ENCODE data around the gene SNTB2.

The SNTB2 gene

GRCh38 chr16:69338557-69339288 lies 151.8 kb downstream of the SNTB2 start:
- Histone ChIP-seq H3K4me1 (ENCODE audit: control insufficient read depth in 1 of 2, insufficient read depth in 2 of 2, low read length in 2 of 2) (peaks cover 6 to 12% of the 10 kb centered on the region in 2 experiments), H3K4me2 (ENCODE audit: low read length) (peak overlapping the region; percentile 86), H2BK5ac (ENCODE audit: low read depth, low read length, poor library complexity) (no peak overlapping the region), H3K9ac (ENCODE audit: low read length) (peak overlapping the region; percentile 96), H3K27me3 (ENCODE audit: insufficient read depth, low read length) (no peaks in the 10 kb centered on the region), H4K91ac (ENCODE audit: low read depth, low read length) (peak overlapping the region; percentile 88), H3K79me2 (ENCODE audit: control insufficient read depth, insufficient read depth, low read length, poor library complexity) (peaks cover 16% of the 10 kb centered on the region), H2AK5ac (ENCODE audit: low read length) (no peak overlapping the region), H3K23ac (ENCODE audit: low read length) (no peak overlapping the region), H3K18ac (ENCODE audit: low read length) (peak overlapping the region; percentile 78), H3K27ac (ENCODE audit: low read depth, low read length) (peak overlapping the region; percentile 65), H3K79me1 (ENCODE audit: low read length) (peaks cover 8% of the 10 kb centered on the region), H2AFZ (ENCODE audit: insufficient read depth, low read length, poor library complexity) (peak overlapping the region; percentile 89), H4K8ac (ENCODE audit: low read depth, low read length) (peak overlapping the region; percentile 97), H3K4ac (ENCODE audit: low read depth, low read length) (peak overlapping the region; percentile 85), H3K4me3 (ENCODE audit: low read depth, low read length) (peak overlapping the region; percentile 95), H2BK120ac (ENCODE audit: insufficient read depth, low read length, poor library complexity) (no peak overlapping the region), H3K9me3 (ENCODE audit: insufficient read depth, low read depth, low read length) (no peaks in the 10 kb centered on the region), H3K14ac (ENCODE audit: low read length) (peak overlapping the region; percentile 94), H2BK12ac (ENCODE audit: low read length) (no peak overlapping the region), H3K36me3 (ENCODE audit: control insufficient read depth in 1 of 2, insufficient read depth in 2 of 2, low read length in 2 of 2) (peaks cover 21 to 36% of the 10 kb centered on the region in 2 experiments), H4K12ac (ENCODE audit: low read depth, low read length) (peak overlapping the region; percentile 88)
- WGBS (ENCODE audit: extremely low coverage, insufficient coverage, insufficient read length): no CpG with 5 or more reads among the region's 46 CpGs
- peak in 1 of 2 donors; percentile 80 for DNase-seq

- Histone ChIP-seq H2BK5ac (ENCODE audit: low read depth, low read length, poor library complexity) (peak within 1 kb of the TSS; percentile 1), H3K23ac (ENCODE audit: low read length) (no peak within 1 kb of the TSS), H2BK120ac (ENCODE audit: insufficient read depth, low read length, poor library complexity) (peak within 1 kb of the TSS; percentile 49), H4K91ac (ENCODE audit: low read depth, low read length) (peak within 1 kb of the TSS; percentile 88), H3K9me3 (ENCODE audit: insufficient read depth, low read depth, low read length) (no peaks in the 10 kb centered on the region), H3K4me3 (ENCODE audit: low read depth, low read length) (peak within 1 kb of the TSS; percentile 98), H3K9ac (ENCODE audit: low read length) (peak within 1 kb of the TSS; percentile 96), H2AK5ac (ENCODE audit: low read length) (peak within 1 kb of the TSS; percentile 81), H3K36me3 (ENCODE audit: control insufficient read depth in 1 of 2, insufficient read depth in 2 of 2, low read length in 2 of 2) (peaks cover 14 to 28% of the 10 kb centered on the region in 2 experiments), H2AFZ (ENCODE audit: insufficient read depth, low read length, poor library complexity) (peak within 1 kb of the TSS; percentile 89), H3K4ac (ENCODE audit: low read depth, low read length) (peak within 1 kb of the TSS; percentile 85), H4K8ac (ENCODE audit: low read depth, low read length) (peak within 1 kb of the TSS; percentile 97), H3K4me2 (ENCODE audit: low read length) (peak within 1 kb of the TSS; percentile 88), H2BK12ac (ENCODE audit: low read length) (no peak within 1 kb of the TSS), H3K79me1 (ENCODE audit: low read length) (peaks cover 8% of the 10 kb centered on the region), H3K79me2 (ENCODE audit: control insufficient read depth, insufficient read depth, low read length, poor library complexity) (peaks cover 16% of the 10 kb centered on the region), H4K12ac (ENCODE audit: low read depth, low read length) (peak within 1 kb of the TSS; percentile 88), H3K14ac (ENCODE audit: low read length) (peak within 1 kb of the TSS; percentile 94), H3K4me1 (ENCODE audit: control insufficient read depth in 1 of 2, insufficient read depth in 2 of 2, low read length in 2 of 2) (peaks cover 6 to 12% of the 10 kb centered on the region in 2 experiments), H3K27me3 (ENCODE audit: insufficient read depth, low read length) (no peaks in the 10 kb centered on the region), H3K18ac (ENCODE audit: low read length) (peak within 1 kb of the TSS; percentile 78), H3K27ac (ENCODE audit: low read depth, low read length) (peak within 1 kb of the TSS; percentile 65)
- DNase-seq: peak; percentile 95 to 99
- no CpG with 5 or more reads among the region's 77 CpGs for WGBS (ENCODE audit: extremely low coverage, insufficient coverage, insufficient read length)
Measured at GRCh38 chr16:69339289-69340094, 152.5 kb downstream of the SNTB2 start, which contains the start of the genes COG8 and NIP7. COG8 (minus strand) TSS chr16:69339564; CDS start chr16:69339552, 12 bp downstream. NIP7 (plus strand) TSS chr16:69339772; CDS start chr16:69339830, 58 bp downstream.

- H4K12ac ChIP-seq (ENCODE audit: low read depth, low read length): peak overlapping the region; percentile 86
- H3K27ac ChIP-seq (ENCODE audit: low read depth, low read length): peak overlapping the region; percentile 60
- peaks cover 16% of the 10 kb centered on the region for H3K79me2 ChIP-seq (ENCODE audit: control insufficient read depth, insufficient read depth, low read length, poor library complexity)
- no peaks in the 10 kb centered on the region for H3K27me3 ChIP-seq (ENCODE audit: insufficient read depth, low read length)
- peak overlapping the region; percentile 4 for H3K18ac ChIP-seq (ENCODE audit: low read length)
- H3K4ac ChIP-seq (ENCODE audit: low read depth, low read length): peak overlapping the region; percentile 25
- peak overlapping the region; percentile 43 for H2BK120ac ChIP-seq (ENCODE audit: insufficient read depth, low read length, poor library complexity)
- peak overlapping the region; percentile 78 for H4K8ac ChIP-seq (ENCODE audit: low read depth, low read length)
- peaks cover 8 to 22% of the 10 kb centered on the region in 2 experiments for H3K36me3 ChIP-seq (ENCODE audit: control insufficient read depth in 1 of 2, insufficient read depth in 2 of 2, low read length in 2 of 2)
- H3K4me1 ChIP-seq (ENCODE audit: control insufficient read depth in 1 of 2, insufficient read depth in 2 of 2, low read length in 2 of 2): peaks cover 6 to 12% of the 10 kb centered on the region in 2 experiments
- H3K79me1 ChIP-seq (ENCODE audit: low read length): peaks cover 8% of the 10 kb centered on the region
- H4K91ac ChIP-seq (ENCODE audit: low read depth, low read length): peak overlapping the region; percentile 58
- peak overlapping the region; percentile 83 for H3K14ac ChIP-seq (ENCODE audit: low read length)
- peak overlapping the region; percentile 1 for H2BK5ac ChIP-seq (ENCODE audit: low read depth, low read length, poor library complexity)
- no peak overlapping the region for H2BK12ac ChIP-seq (ENCODE audit: low read length)
- peak overlapping the region; percentile 39 for H2AFZ ChIP-seq (ENCODE audit: insufficient read depth, low read length, poor library complexity)
- H3K4me2 ChIP-seq (ENCODE audit: low read length): peak overlapping the region; percentile 88
- peak overlapping the region; percentile 98 for H3K4me3 ChIP-seq (ENCODE audit: low read depth, low read length)
- peak overlapping the region; percentile 81 for H2AK5ac ChIP-seq (ENCODE audit: low read length)
- no peak overlapping the region for H3K23ac ChIP-seq (ENCODE audit: low read length)
- H3K9ac ChIP-seq (ENCODE audit: low read length): peak overlapping the region; percentile 95
- DNase-seq: no peak
- no peaks in the 10 kb centered on the region for H3K9me3 ChIP-seq (ENCODE audit: insufficient read depth, low read depth, low read length)
- no CpG with 5 or more reads among the region's 16 CpGs for WGBS (ENCODE audit: extremely low coverage, insufficient coverage, insufficient read length)
Measured at GRCh38 chr16:69340095-69340644, 153.2 kb downstream of the SNTB2 start.

GRCh38 chr16:69344171-69344570 lies 157.2 kb downstream of the SNTB2 start:
- Histone ChIP-seq H4K12ac (ENCODE audit: low read depth, low read length) (no peak overlapping the region), H3K27ac (ENCODE audit: low read depth, low read length) (no peak overlapping the region), H3K4me2 (ENCODE audit: low read length) (no peak overlapping the region)

More at GRCh38 chr16:69344171-69344570, 157.2 kb downstream of the SNTB2 start:
- peaks cover 3 to 12% of the 10 kb centered on the region in 2 experiments for H3K36me3 ChIP-seq (ENCODE audit: control insufficient read depth in 1 of 2, insufficient read depth in 2 of 2, low read length in 2 of 2)
- H3K9me3 ChIP-seq (ENCODE audit: insufficient read depth, low read depth, low read length): no peaks in the 10 kb centered on the region
- no peak overlapping the region for H2BK12ac ChIP-seq (ENCODE audit: low read length)
- DNase-seq: no peak
- no peak overlapping the region for H3K4me3 ChIP-seq (ENCODE audit: low read depth, low read length)
- no peak overlapping the region for H2AFZ ChIP-seq (ENCODE audit: insufficient read depth, low read length, poor library complexity)
- H4K8ac ChIP-seq (ENCODE audit: low read depth, low read length): no peak overlapping the region
- H2AK5ac ChIP-seq (ENCODE audit: low read length): no peak overlapping the region
- no peak overlapping the region for H3K18ac ChIP-seq (ENCODE audit: low read length)
- H2BK120ac ChIP-seq (ENCODE audit: insufficient read depth, low read length, poor library complexity): no peak overlapping the region
- no peak overlapping the region for H4K91ac ChIP-seq (ENCODE audit: low read depth, low read length)
- H3K79me1 ChIP-seq (ENCODE audit: low read length): peaks cover 6% of the 10 kb centered on the region
- no peak overlapping the region for H2BK5ac ChIP-seq (ENCODE audit: low read depth, low read length, poor library complexity)
- WGBS (ENCODE audit: extremely low coverage, insufficient coverage, insufficient read length): no CpG with 5 or more reads among the region's 5 CpGs
- peaks cover 8% of the 10 kb centered on the region for H3K79me2 ChIP-seq (ENCODE audit: control insufficient read depth, insufficient read depth, low read length, poor library complexity)
- H3K9ac ChIP-seq (ENCODE audit: low read length): no peak overlapping the region
- H3K27me3 ChIP-seq (ENCODE audit: insufficient read depth, low read length): no peaks in the 10 kb centered on the region
- H3K14ac ChIP-seq (ENCODE audit: low read length): no peak overlapping the region
- H3K23ac ChIP-seq (ENCODE audit: low read length): no peak overlapping the region
- no peak overlapping the region for H3K4ac ChIP-seq (ENCODE audit: low read depth, low read length)
- H3K4me1 ChIP-seq (ENCODE audit: control insufficient read depth in 1 of 2, insufficient read depth in 2 of 2, low read length in 2 of 2): peaks cover 2 to 4% of the 10 kb centered on the region in 2 experiments
